HUDEP-2 (cell line): Measurements from ENCODE around the gene SLC18A2.
"Not testable (repeated sequence)": the region's sequence is repeated elsewhere in the genome, so short reads cannot be mapped to it uniquely, and the experiment has no call there.

Experiments used
- DNase-seq, 76 experiments: peaks; one replicate each; lab custom pipeline; 2025; ENCODE audit not compliant: unreplicated experiment in 76 of 76; lab: John Stamatoyannopoulos, UW

The SLC18A2 gene

GRCh38 chr10:117230107-117230506 lies 10.8 kb upstream of the SLC18A2 start:
- DNase-seq: not testable (repeated sequence)

- DNase-seq: peak in 3 of 76 experiments; percentile 1 to 8 (median 4)
Measured at GRCh38 chr10:117237401-117237991, 3.4 kb upstream of the SLC18A2 start.

DNA sequence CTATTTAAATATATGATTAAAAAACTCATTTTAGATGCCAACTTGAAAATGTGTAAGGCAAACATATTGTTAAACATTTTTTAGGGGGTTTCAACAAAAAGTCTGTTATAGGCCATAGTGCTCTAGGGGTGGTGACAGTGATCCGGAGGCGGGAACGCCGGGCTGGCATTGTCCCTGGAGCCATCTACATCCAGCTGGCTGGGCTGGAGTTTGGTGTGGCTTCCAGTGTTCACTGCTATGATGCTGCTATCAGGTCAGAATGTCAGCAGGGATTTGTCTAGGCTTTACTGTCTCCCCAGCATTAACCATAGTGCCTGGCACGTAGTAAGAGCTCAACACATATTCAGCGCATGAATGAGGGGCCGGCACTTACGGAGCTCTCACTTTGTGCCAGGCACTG lies 1.9 kb upstream of the SLC18A2 start:
- DNase-seq: no peak

GRCh38 chr10:117239721-117240620 lies 943 bp upstream of the SLC18A2 start:
- DNase-seq: no peak

DNA sequence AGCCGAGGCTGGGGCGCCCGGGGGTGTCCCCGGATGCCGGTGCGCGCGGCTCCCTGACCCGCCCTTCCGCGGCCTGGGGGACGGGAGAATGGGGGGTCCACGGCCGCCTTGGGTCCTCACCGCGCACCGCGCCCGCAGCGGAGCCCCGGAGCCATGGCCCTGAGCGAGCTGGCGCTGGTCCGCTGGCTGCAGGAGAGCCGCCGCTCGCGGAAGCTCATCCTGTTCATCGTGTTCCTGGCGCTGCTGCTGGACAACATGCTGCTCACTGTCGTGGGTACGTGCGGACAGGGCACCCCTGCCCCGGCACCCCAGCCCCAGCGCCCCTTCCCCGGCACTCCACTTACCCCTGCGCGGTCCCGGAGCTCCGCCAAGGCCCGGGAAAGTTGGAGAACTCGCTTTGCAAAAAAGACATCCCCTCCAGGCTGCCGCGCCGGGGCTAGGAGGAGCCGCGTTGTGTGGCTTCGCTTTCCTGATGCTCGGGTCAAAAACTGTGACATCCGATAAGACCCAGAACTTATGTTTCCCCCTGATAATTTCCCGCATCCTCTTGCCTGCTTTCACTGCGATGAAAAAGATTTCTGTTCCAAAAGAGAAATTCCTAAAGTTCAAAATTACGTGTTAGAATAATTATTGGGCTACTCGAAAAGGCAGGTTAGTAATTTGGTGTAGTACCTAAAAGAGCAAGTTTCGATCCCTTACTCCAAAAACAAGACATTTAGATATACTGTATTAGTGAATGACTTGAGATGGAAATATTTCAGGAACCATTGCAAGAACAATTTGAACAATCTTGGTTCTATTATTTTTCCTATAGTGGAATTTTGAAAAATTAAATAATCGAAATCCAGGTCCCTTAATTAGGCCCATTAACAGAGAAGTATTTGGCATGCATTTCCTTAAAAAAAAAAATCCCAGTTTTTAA lies 888 bp downstream of the SLC18A2 start:
- peak in 5 of 76 experiments; percentile 5 to 18 (median 7) for DNase-seq

- no peak for DNase-seq
Measured at GRCh38 chr10:117242463-117242832, 1.5 kb downstream of the SLC18A2 start.

DNA sequence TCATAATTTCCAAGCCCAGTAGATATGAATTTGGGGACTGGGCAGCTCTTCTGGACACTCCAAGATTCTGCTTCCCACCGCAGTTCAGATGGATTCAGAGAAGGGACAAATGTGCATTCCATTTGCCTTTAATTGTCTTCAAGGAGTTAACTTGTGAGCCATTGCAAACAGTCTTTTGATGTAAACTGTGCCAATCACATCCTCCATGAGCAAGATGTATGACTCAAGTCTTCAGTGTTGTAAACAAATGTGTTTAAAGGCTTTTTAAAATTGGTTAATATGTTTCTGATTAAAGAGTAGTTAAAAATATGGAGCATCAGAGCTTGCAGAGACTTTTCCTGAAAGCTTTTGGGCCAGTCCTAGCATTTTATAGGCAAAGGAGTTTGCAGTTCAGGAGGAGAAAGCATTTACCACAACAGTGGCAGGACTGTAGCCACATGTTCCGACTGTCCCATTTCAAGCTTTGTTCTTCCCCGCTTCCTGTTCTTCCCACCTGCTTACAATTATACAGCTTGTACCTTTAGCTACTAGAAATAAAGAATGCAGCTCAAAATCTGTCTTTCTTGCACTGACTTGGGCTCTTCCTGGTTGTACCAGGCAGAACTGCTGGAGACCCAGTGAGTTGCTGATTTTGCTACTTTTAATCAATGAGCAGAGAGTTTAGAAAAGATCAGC lies 6.2 kb downstream of the SLC18A2 start:
- DNase-seq: no peak

DNA sequence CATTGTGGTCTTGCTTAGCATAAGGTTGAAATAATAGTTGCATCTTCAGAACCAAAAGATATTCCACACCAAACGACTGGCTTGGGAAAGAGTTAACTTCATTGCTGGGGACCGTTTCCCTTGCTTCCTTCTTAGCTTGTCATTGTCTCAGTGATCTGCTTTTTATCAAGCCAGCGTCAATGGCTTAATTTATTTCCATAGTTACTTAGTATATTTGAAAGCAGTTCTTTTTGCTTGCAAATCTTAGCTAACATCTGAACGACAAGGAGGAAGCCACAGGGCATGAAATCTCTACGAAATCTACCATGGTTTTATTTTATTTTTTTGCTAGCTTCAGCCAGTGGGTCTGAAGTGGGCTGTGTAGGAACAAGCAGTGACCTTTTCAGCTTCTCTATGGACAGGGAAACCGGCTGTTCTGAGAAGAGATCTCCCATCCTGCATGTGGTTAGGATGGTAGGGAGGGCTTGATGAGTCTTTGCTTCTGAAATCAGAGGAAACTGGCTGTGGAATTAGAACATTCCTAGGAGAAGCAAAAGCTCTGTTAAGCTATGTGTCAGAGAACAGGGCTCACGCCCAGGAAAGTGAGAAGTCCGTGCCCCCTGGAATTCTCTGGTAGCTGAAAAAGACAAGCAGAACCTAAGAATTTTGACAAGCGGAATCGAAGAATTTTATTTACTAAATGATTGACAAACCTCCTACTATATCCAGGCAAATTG lies 8.0 kb downstream of the SLC18A2 start:
- DNase-seq: no peak

GRCh38 chr10:117249493-117250093 lies 8.7 kb downstream of the SLC18A2 start:
- no peak for DNase-seq

DNA sequence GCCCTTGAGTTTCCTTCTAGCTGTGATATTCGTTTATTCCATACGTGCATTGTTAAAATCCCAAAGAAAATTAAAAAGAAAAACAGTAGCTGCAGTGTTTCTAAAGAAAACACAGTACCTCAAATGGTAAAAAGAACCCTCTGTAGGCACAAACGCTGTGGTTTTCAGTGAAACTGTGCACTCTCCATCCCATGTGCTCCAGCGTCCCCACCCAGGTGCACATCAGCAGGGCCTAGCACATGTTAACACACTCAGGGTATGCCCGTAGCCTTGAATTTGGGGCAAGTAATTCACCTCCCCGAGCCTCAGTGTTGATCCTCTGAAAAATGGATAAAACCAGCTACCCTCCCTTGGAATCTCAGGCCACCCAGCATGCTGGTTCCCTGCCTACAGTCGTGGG lies 9.5 kb downstream of the SLC18A2 start:
- DNase-seq: no peak

GRCh38 chr10:117253908-117254307 lies 13.0 kb downstream of the SLC18A2 start:
- no peak for DNase-seq

GRCh38 chr10:117254338-117254737 lies 13.4 kb downstream of the SLC18A2 start:
- no peak for DNase-seq

DNA sequence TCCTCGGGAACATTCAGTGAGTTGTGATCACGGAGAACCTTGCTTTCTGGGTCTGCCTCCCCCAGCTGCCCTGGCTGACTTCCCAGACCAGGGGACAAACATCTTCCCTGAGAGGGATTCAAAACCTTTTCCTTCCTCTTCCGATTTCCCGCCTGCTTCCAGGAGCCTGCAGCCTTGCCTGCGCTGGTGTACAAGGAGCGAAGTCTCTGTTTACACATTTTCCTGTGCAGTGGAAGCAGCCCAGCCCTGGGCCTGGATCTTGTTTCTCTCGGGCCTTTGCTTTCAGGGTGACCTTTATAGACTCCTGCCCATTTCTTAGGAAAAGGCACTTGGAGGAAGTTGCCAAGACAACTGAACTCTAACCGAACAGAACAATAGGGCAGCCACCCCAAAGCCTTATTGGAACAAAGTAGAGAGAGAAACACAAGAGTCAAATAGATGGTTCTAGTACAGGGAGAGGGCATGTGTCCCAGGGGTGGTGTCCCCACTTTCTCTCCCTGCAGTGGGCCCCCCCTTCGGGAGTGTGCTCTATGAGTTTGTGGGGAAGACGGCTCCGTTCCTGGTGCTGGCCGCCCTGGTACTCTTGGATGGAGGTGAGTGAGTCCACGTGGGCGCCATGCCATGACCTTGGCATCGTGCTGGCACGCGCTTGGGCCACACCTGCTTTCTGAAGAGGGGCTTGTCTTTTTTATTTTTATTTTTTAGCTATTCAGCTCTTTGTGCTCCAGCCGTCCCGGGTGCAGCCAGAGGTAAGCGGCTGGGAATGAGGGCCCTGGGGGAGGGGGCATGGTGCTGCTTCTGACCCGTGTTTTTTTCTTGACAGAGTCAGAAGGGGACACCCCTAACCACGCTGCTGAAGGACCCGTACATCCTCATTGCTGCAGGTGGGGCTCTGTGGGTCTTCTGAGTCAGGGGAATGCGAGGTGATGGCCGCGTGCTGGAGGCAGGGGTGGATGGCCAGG lies 14.1 kb downstream of the SLC18A2 start:
- DNase-seq: no peak

GRCh38 chr10:117255835-117256460 lies 15.0 kb downstream of the SLC18A2 start:
- no peak for DNase-seq

GRCh38 chr10:117256910-117257309 lies 16.0 kb downstream of the SLC18A2 start:
- no peak for DNase-seq

DNA sequence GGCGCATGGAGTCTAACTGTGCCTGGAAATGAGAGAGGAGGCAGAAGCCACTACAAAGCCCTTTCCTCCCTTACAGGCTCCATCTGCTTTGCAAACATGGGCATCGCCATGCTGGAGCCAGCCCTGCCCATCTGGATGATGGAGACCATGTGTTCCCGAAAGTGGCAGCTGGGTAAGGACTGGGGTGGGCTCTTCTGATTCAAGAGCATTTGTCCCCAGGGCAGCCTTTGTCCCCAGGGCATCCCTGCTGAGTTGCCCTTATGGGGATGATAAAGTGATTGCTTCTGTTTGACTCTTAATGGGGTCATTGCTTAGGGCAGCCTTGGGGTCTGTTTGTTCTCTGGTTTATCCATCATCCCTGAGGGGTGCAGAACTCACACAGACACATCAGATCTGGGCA lies 16.8 kb downstream of the SLC18A2 start:
- DNase-seq: no peak

GRCh38 chr10:117259279-117259678 lies 18.4 kb downstream of the SLC18A2 start:
- DNase-seq: no peak

DNA sequence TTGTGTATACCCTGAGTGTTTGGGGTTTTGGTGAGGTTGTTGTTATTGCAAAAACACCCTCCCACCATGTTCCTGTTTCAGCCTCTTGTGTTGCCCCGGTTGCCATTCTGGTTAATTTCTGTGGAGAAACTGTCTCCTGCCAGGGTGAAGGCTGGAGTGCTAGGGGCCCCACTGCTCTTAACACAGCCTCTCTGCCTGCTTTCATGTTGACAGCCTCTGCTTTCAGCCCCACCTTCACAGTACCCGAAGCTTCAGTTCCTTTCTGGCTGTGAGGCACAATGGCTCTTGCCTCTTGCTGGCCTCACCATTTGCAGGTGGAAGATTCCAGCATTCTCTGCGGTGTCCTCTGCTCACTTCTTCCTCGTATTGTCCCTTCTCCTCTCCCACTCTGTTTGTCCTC lies 19.2 kb downstream of the SLC18A2 start:
- no peak for DNase-seq
